LNCaP clone FGC (cell line): ENCODE results near the gene GATAD2B.

ENCODE experiments used
- DNase-seq: peaks from one replicate; pipeline ENCODE4 v3.0.0-alpha.2; 2011; ENCODE audit warnings: low read depth
- H3K4me3 ChIP-seq: 2 replicates; pipeline ENCODE4 v1.5.1; 2011; ENCODE audit warnings: mild to moderate bottlenecking, low read depth, low read length, control low read depth
- TF ChIP-seq, protein P1 (sequence below): IDR thresholded peaks from 2 replicates; pipeline ENCODE4 v1.5.1; 2012; ENCODE audit warnings: mild to moderate bottlenecking; ENCODE audit not compliant: control insufficient read depth, insufficient read depth; ENCODE audit errors: extremely low read depth

GATAD2B gene

DNA sequence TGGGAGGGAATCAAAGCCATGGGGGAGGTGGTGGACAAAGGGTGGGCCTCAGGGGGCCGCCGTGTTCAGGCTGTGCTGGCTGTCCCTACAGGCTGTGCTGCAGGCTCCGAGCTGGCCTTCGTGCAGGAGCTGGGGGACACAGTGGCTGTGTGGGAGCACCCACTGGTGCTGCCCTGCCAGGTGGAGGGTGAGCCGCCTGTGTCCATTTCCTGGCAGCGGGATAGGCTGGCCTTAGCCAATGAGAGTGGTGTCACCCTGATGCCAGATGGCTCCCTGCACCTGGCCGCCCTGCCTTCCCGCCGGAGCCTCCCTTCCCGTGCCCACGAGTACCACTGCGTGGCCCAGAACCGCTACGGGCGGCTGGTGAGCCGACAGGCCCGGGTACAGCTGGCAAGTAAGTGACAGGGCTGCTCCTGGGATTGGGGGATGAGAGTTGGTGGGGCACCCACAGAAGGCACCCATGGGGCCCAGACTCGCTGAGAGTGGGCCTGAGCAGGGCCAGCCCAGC, 127.4 kb downstream of the GATAD2B start:
- H3K4me3 ChIP-seq, result no peak overlapping the region
- DNase-seq, result no peak
- TF ChIP-seq, protein P1, sequence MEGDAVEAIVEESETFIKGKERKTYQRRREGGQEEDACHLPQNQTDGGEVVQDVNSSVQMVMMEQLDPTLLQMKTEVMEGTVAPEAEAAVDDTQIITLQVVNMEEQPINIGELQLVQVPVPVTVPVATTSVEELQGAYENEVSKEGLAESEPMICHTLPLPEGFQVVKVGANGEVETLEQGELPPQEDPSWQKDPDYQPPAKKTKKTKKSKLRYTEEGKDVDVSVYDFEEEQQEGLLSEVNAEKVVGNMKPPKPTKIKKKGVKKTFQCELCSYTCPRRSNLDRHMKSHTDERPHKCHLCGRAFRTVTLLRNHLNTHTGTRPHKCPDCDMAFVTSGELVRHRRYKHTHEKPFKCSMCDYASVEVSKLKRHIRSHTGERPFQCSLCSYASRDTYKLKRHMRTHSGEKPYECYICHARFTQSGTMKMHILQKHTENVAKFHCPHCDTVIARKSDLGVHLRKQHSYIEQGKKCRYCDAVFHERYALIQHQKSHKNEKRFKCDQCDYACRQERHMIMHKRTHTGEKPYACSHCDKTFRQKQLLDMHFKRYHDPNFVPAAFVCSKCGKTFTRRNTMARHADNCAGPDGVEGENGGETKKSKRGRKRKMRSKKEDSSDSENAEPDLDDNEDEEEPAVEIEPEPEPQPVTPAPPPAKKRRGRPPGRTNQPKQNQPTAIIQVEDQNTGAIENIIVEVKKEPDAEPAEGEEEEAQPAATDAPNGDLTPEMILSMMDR, result no peak

DNA sequence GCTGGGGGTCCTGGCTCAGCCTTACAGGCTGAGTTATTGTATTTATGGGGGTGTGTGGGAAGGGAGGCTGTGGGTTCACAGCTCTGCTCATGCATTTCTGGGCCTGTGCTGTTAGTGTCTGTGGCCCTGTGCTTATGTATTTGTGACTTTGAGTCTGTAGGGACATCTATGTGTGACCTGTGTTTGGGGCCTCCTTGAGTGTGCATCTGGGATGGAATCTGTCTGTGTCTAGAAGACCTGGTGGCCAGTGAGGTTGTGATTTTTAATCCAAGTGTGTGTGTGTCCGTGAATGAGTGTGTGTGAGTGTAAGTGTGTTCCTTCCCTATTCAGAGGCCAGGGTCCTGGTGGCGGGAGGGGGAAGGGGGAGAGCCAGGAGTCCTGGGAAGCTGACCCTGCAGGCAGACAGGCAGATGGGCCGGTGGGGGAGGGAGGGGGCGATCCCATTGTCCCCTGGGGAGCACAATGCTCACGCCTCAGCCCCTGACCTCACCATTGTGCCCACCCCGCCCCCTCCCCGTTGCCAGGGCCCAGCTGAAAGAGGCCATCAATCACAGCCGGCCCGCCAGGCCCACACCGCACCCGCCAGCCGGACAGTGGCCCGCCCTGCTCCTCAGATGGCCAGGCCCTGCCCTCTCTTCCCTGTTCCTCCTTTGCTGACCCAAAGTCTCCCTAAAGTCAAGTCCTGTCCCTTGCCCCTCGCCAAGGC, 128.0 kb downstream of the GATAD2B start:
- H3K4me3 ChIP-seq, result no peak overlapping the region
- DNase-seq, result no peak
- TF ChIP-seq, protein P1, result no peak

DNA sequence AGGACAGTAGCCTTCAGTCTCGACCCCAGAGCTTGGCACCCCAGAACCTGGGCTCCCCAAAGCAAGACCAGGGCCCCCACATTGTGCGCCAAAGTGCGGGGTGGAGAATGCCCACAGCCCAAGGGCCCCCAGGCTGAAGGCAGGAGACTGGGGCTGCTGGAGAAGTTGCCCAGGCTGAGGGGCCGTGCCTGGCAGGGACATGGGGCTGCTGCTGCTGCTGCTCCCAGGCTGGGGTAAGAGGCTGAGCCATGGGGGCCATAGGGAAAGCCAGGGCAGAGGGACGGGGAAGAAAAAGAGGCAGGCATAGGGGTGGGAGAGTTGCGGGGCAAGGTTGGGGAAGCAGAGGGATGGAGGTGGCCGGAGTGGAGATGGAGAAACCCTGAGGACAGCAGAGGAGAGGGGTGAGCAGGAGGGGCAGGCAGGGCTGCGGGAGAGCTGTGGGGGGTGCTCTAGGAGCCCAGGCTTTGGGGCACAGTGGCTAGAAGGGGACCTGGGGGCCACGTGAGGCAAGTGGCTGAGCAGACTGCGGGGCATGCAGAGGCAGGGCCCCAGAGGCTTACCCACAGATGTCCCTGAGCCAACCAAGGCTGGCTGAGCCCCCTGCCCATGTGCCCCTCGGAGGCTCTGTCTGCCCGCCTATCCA, 128.7 kb downstream of the GATAD2B start:
- H3K4me3 ChIP-seq, result no peak overlapping the region
- TF ChIP-seq, protein P1, result no peak
- no peak for DNase-seq

DNA sequence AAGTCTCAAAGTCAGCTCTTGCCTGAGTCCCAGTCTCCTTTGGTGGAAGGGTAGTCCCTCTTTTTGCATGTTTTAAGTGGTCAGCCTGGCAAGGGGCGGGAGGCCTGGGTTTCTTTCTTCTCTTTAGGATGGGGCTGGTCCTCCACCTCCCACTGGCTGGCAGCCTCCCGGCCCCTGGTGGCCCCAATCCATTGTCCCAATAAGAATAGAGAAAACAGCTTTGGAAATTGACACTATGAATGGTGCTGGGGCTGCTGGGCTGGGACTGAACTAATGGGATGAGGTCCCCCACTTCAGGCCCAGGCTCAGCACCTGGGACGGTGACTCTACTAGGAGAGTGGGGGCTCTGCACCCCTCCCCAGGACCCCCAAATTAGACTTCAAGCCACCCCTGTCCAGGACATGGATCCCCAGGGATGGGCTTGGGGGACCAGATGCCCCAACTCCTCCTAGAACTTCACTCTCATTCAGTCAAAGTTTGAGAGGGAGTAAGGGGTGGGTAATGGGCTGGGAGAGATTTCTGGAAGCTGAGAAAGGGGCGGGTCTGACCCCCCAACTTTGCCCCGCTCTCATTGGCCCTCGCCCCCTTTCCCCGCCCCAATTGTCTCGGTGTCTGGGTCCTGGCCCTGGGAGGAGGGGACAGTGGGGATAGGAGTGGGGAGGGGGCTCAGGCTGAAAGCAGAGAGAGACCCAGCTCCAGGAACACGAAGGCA, 129.4 kb downstream of the GATAD2B start:
- H3K4me3 ChIP-seq, result no peak overlapping the region
- TF ChIP-seq, protein P1, result no peak
- no peak for DNase-seq

DNA sequence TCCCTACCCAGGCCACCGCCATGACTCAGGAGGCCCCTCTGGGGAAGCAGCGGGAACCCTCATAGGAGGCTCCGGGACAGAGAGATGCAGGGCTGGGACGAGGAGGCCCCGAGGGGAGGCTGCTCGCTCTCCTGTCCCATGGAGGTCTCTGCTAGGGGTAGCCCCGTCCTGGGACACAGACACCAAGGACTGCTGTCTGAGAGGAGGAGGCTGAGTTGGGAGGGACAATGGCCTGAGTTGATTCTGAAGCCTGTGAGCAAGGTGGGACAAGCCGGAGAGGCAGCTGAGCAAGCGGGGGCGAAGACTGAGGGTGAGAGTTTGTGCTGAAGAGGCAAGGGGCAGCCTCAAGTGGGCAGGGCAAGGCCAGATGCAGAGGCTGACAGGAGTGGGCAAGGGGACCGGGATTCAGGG, 130.1 kb downstream of the GATAD2B start:
- H3K4me3 ChIP-seq, result no peak overlapping the region
- TF ChIP-seq, protein P1, result no peak
- DNase-seq, result no peak

DNA sequence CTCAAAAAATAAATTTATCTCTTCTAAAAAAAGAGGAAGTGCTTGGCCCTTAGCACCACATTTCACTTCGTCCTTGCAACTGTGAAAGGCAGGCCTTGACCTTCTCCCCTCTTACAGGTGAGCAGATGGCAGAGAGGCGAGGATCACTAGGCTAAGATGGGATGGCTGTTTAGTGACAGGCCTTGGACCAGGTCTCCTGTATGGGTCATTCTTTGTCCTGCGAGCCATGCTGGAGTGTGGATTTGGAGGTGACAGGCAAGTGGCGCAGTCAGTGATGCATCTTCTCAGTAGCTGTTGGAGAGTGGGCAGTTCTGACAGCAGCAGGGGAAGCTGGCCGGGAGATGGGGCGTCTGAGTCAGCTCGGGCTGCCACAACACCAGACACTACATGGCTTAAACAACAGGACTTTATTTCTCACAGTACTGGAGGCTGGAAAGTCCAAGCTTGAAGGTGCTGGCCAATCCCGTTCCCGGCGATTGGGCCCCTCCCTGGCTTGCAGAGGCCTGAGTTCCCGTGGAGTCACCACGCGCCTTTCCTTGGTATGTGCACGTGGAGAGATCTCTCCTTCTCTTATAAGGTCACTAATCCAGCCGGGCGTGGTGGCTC, 131.0 kb downstream of the GATAD2B start:
- no peak overlapping the region for H3K4me3 ChIP-seq
- DNase-seq, result no peak
- TF ChIP-seq, protein P1, result no peak
